ENCODE measurements around the gene EPB41.
"Not testable (repeated sequence)": the region's sequence is repeated elsewhere in the genome, so short reads cannot be mapped to it uniquely, and the experiment has no call there.

The EPB41 gene

DNA sequence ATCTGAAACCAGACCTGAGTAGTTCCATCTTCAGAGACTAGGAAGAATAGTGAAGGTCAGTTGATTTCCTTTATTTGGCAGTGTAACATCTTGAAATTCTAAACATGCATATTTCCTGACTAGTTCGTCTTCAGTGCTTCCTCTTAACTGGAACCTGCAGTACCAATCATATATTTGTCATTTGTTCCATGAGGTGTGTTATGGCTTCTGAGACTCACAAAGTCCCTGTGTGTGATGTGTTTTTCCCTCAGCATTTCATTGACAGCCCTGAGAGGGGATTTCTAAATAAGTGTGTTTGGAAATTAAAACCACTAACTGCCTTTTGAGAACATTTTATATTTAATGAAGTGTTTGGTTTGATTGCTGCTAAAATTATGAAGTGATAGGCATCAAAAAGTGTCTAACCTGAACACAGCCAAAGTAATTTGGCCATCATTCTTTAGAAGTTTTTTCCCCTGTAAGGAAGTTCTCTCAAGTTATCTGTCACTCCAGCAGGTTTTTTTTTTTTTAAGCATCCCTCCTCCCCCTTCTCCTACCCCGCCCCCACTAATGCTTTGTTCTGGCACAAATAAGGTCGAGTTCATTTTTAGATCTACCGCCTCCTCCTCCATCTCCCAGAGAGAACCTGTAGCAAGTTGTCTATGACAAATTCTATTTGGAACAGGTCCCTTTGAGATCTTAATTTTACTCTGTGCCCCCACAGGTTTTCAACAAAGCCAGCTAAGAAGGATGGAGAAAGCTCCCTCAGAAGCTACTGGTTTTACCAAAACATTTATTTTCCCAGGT, 148.0 kb downstream of the EPB41 start:
- no peaks in the 10 kb centered on the region for H3K9me3 ChIP-seq (ENCODE audit: control insufficient read depth, low read length)
- WGBS, 2 experiments = 70 to 81% methylated on average over 4 of the region's 4 CpGs
- H3K27me3 ChIP-seq (ENCODE audit: control insufficient read depth, insufficient read depth, low read length, poor library complexity, severe bottlenecking) = no peaks in the 10 kb centered on the region
- no peak overlapping the region for H3K27ac ChIP-seq (ENCODE audit: insufficient read depth, low read depth, low read length, poor library complexity, severe bottlenecking)
- H3K4me1 ChIP-seq (ENCODE audit: control insufficient read depth, insufficient read depth, low read length) = no peaks in the 10 kb centered on the region
- peaks cover 7% of the 10 kb centered on the region for H3K36me3 ChIP-seq (ENCODE audit: control insufficient read depth, insufficient read depth, low read length)
- H3K4me3 ChIP-seq (ENCODE audit: insufficient read depth, low read depth, low read length) = no peak overlapping the region

DNA sequence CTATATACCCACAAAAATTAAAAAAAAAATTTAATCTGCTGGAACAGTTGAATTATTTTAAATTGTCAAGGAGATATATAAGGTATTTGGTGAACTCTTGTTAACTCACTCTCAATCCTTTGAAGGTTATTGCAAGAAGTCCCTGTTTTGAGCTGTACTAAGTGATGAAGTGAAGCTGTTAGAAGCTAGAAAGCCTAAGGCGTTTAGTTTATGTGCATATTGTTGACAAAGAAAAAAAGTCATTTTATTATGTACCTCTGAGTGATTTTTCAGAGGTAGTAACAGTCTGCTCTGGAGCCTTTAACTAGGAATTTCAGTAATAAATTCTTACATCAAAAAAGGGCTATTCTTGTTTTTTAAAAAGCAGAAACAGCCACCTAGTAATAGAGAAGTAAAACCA, 149.7 kb downstream of the EPB41 start:
- 82 to 96% methylated on average over 1 of the region's 1 CpG for WGBS, 2 experiments
- H3K4me1 ChIP-seq (ENCODE audit: control insufficient read depth, insufficient read depth, low read length) = no peaks in the 10 kb centered on the region
- H3K27me3 ChIP-seq (ENCODE audit: control insufficient read depth, insufficient read depth, low read length, poor library complexity, severe bottlenecking) = no peaks in the 10 kb centered on the region
- no peaks in the 10 kb centered on the region for H3K9me3 ChIP-seq (ENCODE audit: control insufficient read depth, low read length)
- H3K4me3 ChIP-seq (ENCODE audit: insufficient read depth, low read depth, low read length) = no peak overlapping the region
- no peak overlapping the region for H3K27ac ChIP-seq (ENCODE audit: insufficient read depth, low read depth, low read length, poor library complexity, severe bottlenecking)
- H3K36me3 ChIP-seq (ENCODE audit: control insufficient read depth, insufficient read depth, low read length) = peaks cover 7% of the 10 kb centered on the region

DNA sequence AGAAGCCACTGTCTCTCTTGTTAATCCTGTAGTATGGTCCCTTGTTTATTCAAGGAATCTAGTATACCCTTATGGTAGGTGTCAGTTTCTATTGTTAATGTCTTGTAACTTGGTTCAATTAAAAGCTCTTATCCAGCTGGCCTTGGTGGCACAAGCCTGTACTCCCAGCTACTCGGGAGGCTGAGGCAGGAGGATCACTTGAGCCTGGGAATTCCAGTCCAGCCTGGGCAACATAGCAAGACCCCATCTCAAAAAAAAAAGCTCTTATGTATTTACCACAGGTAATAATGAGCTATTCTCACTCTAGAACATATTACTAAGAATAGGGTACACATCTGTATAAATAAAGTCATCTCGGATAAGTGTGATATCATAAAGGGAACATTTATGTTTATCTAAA, 162.8 kb downstream of the EPB41 start:
- WGBS, 2 experiments = 84 to 92% methylated on average over 1 to 2 of the region's 2 CpGs
- no peaks in the 10 kb centered on the region for H3K9me3 ChIP-seq (ENCODE audit: control insufficient read depth, low read length)
- H3K27ac ChIP-seq (ENCODE audit: insufficient read depth, low read depth, low read length, poor library complexity, severe bottlenecking) = no peak overlapping the region
- no peaks in the 10 kb centered on the region for H3K36me3 ChIP-seq (ENCODE audit: control insufficient read depth, insufficient read depth, low read length)
- no peaks in the 10 kb centered on the region for H3K27me3 ChIP-seq (ENCODE audit: control insufficient read depth, insufficient read depth, low read length, poor library complexity, severe bottlenecking)
- H3K4me1 ChIP-seq (ENCODE audit: control insufficient read depth, insufficient read depth, low read length) = no peaks in the 10 kb centered on the region
- H3K4me3 ChIP-seq (ENCODE audit: insufficient read depth, low read depth, low read length) = no peak overlapping the region

DNA sequence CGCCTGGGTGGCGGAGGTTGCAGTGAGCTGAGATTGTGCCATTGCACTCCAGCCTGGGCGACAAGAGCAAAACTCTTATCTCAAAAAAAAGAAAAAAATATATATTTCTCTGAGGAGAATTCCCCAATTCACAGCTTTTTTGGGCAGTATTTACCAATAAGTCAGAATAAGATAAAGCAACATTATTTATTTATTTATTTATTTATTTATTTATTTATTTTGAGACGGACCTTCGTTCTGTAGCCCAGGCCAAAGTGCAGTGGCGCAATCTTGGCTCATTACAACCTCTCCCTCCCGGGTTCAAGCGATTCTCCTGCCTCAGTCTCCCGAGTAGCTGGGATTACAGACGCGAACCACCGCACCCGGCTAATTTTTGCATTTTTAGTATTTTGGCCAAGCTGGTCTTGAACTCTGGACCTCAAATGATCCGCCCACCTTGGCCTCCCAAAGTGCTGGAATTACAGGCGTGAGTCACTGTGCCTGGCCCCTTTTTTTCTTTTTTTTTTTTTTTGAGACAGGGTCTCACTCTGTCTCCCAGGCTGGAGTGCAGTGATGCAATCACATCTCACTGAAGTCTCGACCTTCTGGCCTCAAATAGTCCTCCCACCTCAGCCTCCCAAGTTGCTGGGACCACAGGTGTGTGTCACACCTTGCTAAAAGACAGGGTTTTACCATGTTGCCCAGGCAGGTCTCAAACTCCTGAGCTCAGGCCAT, 165.7 kb downstream of the EPB41 start:
- H3K27me3 ChIP-seq (ENCODE audit: control insufficient read depth, insufficient read depth, low read length, poor library complexity, severe bottlenecking); H3K36me3 ChIP-seq (ENCODE audit: control insufficient read depth, insufficient read depth, low read length); H3K9me3 ChIP-seq (ENCODE audit: control insufficient read depth, low read length); H3K27ac ChIP-seq (ENCODE audit: insufficient read depth, low read depth, low read length, poor library complexity, severe bottlenecking); H3K4me1 ChIP-seq (ENCODE audit: control insufficient read depth, insufficient read depth, low read length); H3K4me3 ChIP-seq (ENCODE audit: insufficient read depth, low read depth, low read length): not testable (repeated sequence)
- WGBS, 2 experiments = 90 to 92% methylated on average over 16 of the region's 16 CpGs

DNA sequence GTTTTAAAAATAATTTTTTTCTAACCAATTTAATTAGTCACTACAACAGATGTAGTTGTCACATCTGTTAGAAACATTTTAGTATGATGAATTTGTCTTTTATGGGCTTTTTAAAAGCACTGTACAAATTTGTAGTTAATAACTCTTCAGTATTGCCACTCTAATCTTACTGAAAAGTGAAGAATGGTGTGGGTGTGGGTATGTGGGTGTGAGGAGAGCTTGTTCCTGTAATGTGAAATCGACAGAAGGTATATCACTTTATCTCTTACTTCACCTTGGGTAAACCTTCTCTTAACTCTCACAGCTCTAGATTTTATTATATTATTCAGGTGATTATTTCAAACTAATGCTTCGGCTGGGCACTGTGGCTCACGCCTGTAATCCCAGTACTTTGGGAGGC, 166.8 kb downstream of the EPB41 start:
- 95 to 96% methylated on average over 2 of the region's 3 CpGs for WGBS, 2 experiments
- no peak overlapping the region for H3K27ac ChIP-seq (ENCODE audit: insufficient read depth, low read depth, low read length, poor library complexity, severe bottlenecking)

DNA sequence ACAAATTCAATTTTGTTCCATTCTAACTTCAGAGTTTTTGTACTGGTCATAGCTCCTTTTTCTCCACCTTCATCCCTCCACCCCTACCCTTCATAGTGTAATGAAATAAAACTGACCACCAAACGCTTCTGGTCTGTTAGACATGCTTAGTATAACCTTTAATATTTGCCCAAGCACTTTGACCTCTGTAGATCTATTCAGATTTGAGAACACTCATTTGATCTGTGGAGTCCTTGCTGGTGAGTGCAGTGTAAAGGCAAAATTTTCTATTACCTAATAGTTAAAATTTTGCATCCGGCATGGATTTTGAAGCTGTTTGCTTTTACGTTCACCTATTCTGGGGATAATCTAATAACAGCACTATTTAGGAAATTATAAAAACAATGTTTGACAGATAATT, 168.2 kb downstream of the EPB41 start:
- WGBS, 2 experiments = 94 to 100% methylated on average over 1 to 3 of the region's 3 CpGs
- no peaks in the 10 kb centered on the region for H3K36me3 ChIP-seq (ENCODE audit: control insufficient read depth, insufficient read depth, low read length)
- no peaks in the 10 kb centered on the region for H3K27me3 ChIP-seq (ENCODE audit: control insufficient read depth, insufficient read depth, low read length, poor library complexity, severe bottlenecking)
- H3K27ac ChIP-seq (ENCODE audit: insufficient read depth, low read depth, low read length, poor library complexity, severe bottlenecking) = no peak overlapping the region
- H3K9me3 ChIP-seq (ENCODE audit: control insufficient read depth, low read length) = no peaks in the 10 kb centered on the region
- H3K4me3 ChIP-seq (ENCODE audit: insufficient read depth, low read depth, low read length) = no peak overlapping the region
- H3K4me1 ChIP-seq (ENCODE audit: control insufficient read depth, insufficient read depth, low read length) = no peaks in the 10 kb centered on the region

More for the DNA sequence above, 166.8 kb downstream of the EPB41 start:
- Histone ChIP-seq H3K36me3 (ENCODE audit: control insufficient read depth, insufficient read depth, low read length) (no peaks in the 10 kb centered on the region), H3K9me3 (ENCODE audit: control insufficient read depth, low read length) (no peaks in the 10 kb centered on the region), H3K4me1 (ENCODE audit: control insufficient read depth, insufficient read depth, low read length) (no peaks in the 10 kb centered on the region), H3K27me3 (ENCODE audit: control insufficient read depth, insufficient read depth, low read length, poor library complexity, severe bottlenecking) (no peaks in the 10 kb centered on the region), H3K4me3 (ENCODE audit: insufficient read depth, low read depth, low read length) (no peak overlapping the region)

DNA sequence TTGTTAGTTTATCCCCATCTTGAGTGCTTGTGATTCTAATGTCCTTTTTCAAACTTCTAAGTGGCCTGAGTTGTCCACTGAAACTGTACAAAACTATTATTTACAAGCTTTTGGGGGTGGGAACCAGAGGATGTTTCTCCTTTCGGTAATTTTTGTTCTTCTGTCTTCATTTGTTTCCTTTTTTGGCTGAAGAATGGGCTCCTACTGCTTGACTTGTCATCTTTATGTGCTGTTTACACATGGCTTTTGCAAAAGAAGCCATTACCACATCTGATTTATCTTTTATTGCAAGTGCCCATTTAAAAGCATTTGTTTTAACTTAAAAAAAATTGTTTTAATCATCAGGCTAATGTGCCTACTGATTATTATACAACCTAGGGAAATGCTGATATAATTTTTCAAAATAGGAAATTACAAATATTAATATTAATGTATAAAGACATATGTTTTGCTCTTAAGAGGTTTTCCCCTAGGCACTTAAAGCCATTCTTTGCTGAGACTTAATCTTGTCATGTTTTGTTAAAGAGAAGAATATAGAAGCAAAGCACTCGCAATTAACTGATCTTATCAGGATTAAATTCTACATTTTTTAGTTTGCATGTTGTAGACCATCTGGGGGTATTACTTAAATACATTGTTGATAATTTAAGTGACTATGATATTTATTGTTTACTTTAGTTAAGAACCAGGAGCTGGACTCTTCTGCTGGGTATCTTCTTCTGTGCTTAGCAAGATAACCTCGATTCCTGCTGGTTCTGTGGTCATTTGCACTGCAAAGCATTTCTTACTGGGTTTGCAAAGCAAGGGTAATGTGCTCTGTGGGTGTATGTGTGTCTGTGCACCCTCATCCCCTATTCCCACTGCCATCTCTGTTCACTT, 169.2 kb downstream of the EPB41 start:
- WGBS, 2 experiments = 89 to 92% methylated on average over 2 to 3 of the region's 3 CpGs
- H3K4me3 ChIP-seq (ENCODE audit: insufficient read depth, low read depth, low read length) = no peak overlapping the region
- H3K36me3 ChIP-seq (ENCODE audit: control insufficient read depth, insufficient read depth, low read length) = no peaks in the 10 kb centered on the region
- H3K4me1 ChIP-seq (ENCODE audit: control insufficient read depth, insufficient read depth, low read length) = no peaks in the 10 kb centered on the region
- H3K27me3 ChIP-seq (ENCODE audit: control insufficient read depth, insufficient read depth, low read length, poor library complexity, severe bottlenecking) = no peaks in the 10 kb centered on the region
- H3K27ac ChIP-seq (ENCODE audit: insufficient read depth, low read depth, low read length, poor library complexity, severe bottlenecking) = no peak overlapping the region
- H3K9me3 ChIP-seq (ENCODE audit: control insufficient read depth, low read length) = no peaks in the 10 kb centered on the region

DNA sequence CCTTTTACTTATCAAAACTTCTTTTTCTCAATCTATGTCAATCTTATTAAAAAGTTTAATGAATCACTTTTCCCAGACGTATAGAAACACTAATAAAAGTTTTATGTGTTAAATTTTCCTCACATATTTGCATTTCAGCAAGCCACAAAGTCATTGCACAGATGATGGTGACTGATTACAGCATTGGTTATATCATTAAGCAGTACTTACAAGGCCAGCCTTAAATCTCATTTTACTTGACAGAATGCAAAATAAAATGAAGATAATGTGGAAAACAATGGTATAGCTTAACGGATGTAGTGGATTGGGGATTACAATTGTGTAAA, 169.8 kb downstream of the EPB41 start:
- 80 to 97% methylated on average over 2 of the region's 2 CpGs for WGBS, 2 experiments
- Histone ChIP-seq H3K36me3 (ENCODE audit: control insufficient read depth, insufficient read depth, low read length) (no peaks in the 10 kb centered on the region), H3K27ac (ENCODE audit: insufficient read depth, low read depth, low read length, poor library complexity, severe bottlenecking) (no peak overlapping the region), H3K4me1 (ENCODE audit: control insufficient read depth, insufficient read depth, low read length) (no peaks in the 10 kb centered on the region), H3K27me3 (ENCODE audit: control insufficient read depth, insufficient read depth, low read length, poor library complexity, severe bottlenecking) (no peaks in the 10 kb centered on the region), H3K4me3 (ENCODE audit: insufficient read depth, low read depth, low read length) (no peak overlapping the region), H3K9me3 (ENCODE audit: control insufficient read depth, low read length) (no peaks in the 10 kb centered on the region)

DNA sequence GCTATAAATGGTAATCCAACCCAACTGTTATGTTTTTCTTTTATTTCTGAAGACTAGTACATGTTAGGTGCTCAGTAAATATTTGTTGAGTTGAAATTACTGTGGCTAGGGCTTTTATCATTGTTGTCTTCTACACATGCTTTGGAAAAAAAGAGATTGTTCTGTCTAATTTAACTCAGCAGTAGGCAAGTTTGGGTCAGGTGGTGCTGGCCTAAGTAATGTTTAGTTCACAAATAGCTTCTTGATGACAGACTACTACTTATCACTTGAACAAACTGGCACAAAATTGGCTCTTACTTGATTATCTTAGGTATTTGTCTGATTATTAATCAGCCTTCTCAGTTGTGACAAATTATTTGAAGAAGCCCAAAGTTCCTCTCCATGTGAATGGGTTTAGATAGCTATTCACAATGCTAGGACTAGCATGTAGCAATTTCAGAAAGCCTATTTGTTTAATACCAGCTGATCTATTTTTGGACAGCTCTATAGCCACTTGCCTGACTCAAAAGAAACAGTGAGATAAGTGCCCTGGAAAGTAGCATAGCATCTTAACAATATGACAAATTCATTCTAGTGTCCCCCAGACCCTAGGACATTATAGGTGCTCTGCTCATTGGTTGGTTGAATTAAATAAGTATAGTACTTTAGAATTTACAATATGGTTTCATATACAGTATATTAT, 176.7 kb downstream of the EPB41 start:
- Histone ChIP-seq H3K4me3 (ENCODE audit: insufficient read depth, low read depth, low read length) (no peak overlapping the region), H3K27ac (ENCODE audit: insufficient read depth, low read depth, low read length, poor library complexity, severe bottlenecking) (no peak overlapping the region), H3K27me3 (ENCODE audit: control insufficient read depth, insufficient read depth, low read length, poor library complexity, severe bottlenecking) (no peaks in the 10 kb centered on the region), H3K4me1 (ENCODE audit: control insufficient read depth, insufficient read depth, low read length) (peaks cover 3% of the 10 kb centered on the region), H3K9me3 (ENCODE audit: control insufficient read depth, low read length) (no peaks in the 10 kb centered on the region), H3K36me3 (ENCODE audit: control insufficient read depth, insufficient read depth, low read length) (no peaks in the 10 kb centered on the region)

GRCh38 chr1:29092704-29093103, 178.3 kb downstream of the EPB41 start:
- H3K9me3 ChIP-seq (ENCODE audit: control insufficient read depth, low read length); H3K4me3 ChIP-seq (ENCODE audit: insufficient read depth, low read depth, low read length); H3K27ac ChIP-seq (ENCODE audit: insufficient read depth, low read depth, low read length, poor library complexity, severe bottlenecking); H3K27me3 ChIP-seq (ENCODE audit: control insufficient read depth, insufficient read depth, low read length, poor library complexity, severe bottlenecking); H3K36me3 ChIP-seq (ENCODE audit: control insufficient read depth, insufficient read depth, low read length): not testable (repeated sequence)
- peaks cover 11% of the 10 kb centered on the region for H3K4me1 ChIP-seq (ENCODE audit: control insufficient read depth, insufficient read depth, low read length)
- 87 to 94% methylated on average over 3 to 5 of the region's 5 CpGs for WGBS, 2 experiments

All from ectodermal cell (in vitro differentiated cells).